ENCODE data around the gene NUP210.

The NUP210 gene

DNA sequence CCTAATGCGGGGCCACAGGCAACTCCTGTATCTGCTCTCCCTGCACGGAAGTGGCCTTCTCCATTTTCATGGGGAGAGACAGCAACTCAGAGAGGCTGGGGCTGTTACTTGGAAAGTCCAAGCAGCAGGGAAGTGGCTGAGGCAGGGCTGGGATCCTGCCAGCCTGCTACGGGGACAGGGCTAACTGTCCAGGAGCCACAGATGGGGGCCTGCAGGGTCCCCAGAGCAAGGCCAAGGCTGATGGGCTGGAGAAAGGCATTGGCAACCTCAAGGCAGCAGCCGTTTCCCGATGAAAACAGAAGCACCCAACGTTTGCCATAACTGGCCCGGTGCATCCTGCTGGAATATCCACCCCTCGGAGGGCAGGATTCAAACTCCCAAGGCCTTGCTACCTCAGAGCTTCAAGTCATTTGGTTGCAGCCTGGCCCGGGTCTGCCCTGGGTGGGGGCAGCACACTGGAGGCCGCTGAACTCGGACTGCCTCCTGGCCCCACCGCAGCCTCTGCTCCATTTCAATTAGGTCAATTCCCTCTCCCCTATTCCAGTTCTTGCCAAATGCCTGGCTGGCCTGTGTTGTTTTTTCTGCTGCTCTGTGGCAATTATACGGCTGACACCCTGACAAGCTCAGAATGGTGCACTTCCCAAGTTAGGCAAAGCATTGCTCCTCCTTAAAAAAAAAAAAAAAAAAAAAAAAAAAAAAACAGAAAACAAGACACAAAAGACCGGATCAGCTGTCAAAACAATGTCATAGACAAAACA, 143.5 kb downstream of the NUP210 start:
- TF ChIP-seq, protein P1, sequence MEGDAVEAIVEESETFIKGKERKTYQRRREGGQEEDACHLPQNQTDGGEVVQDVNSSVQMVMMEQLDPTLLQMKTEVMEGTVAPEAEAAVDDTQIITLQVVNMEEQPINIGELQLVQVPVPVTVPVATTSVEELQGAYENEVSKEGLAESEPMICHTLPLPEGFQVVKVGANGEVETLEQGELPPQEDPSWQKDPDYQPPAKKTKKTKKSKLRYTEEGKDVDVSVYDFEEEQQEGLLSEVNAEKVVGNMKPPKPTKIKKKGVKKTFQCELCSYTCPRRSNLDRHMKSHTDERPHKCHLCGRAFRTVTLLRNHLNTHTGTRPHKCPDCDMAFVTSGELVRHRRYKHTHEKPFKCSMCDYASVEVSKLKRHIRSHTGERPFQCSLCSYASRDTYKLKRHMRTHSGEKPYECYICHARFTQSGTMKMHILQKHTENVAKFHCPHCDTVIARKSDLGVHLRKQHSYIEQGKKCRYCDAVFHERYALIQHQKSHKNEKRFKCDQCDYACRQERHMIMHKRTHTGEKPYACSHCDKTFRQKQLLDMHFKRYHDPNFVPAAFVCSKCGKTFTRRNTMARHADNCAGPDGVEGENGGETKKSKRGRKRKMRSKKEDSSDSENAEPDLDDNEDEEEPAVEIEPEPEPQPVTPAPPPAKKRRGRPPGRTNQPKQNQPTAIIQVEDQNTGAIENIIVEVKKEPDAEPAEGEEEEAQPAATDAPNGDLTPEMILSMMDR (IDR thresholded peaks at IDR 0.05; ENCODE audit: low read depth, low read length): no peak
- H3K36me3 ChIP-seq: no peaks in the 10 kb centered on the region; the same call in 1 of the 2 replicates
- H3K27me3 ChIP-seq (ENCODE audit: insufficient read depth, low read depth, severe bottlenecking): no peaks in the 10 kb centered on the region
- H3K27ac ChIP-seq: peak overlapping the region; percentile 29; the same call in 1 of the 2 replicates
- H3K9me3 ChIP-seq (ENCODE audit: severe bottlenecking): no peaks in the 10 kb centered on the region
- DNase-seq: no peak
- no peak overlapping the region for H3K4me3 ChIP-seq (ENCODE audit: low read depth, low read length)

DNA sequence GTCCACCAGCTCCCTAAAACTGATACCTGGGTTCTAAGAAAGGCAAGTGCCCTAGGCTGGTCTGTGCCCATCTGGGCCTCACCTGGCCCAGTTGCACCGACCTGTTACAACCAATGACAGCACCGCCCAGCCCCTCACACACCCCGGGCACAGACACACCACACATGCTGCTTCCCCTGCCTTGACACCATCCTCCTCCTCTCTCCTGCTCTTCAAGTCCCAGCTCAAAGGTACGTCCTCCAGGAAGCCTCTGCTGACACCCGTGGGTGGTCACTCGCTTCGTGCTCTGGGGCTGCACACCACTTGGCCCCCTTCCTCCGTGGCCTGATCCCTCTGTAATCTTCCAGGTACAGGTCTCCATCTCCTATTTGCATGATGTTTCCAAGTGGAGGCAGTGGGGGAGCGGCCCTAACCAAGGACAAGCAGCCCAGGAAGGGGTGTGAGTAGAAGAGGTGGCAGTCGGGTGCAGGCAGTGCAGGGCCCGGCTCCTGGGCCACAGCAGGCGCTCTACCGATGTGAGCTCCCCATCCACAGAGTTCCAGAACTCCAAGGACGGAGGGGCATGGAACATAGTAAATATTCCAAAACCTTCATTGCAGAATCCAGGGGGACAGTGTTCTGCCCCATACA, 144.6 kb downstream of the NUP210 start:
- Histone ChIP-seq H3K36me3 (no peaks in the 10 kb centered on the region; the same call in 1 of the 2 replicates), H3K4me3 (ENCODE audit: low read depth, low read length) (no peak overlapping the region), H3K27ac (no peak overlapping the region), H3K9me3 (ENCODE audit: severe bottlenecking) (no peaks in the 10 kb centered on the region), H3K27me3 (ENCODE audit: insufficient read depth, low read depth, severe bottlenecking) (no peaks in the 10 kb centered on the region)
- no peak for DNase-seq
- TF ChIP-seq, protein P1 (IDR thresholded peaks at IDR 0.05; ENCODE audit: low read depth, low read length): no peak

DNA sequence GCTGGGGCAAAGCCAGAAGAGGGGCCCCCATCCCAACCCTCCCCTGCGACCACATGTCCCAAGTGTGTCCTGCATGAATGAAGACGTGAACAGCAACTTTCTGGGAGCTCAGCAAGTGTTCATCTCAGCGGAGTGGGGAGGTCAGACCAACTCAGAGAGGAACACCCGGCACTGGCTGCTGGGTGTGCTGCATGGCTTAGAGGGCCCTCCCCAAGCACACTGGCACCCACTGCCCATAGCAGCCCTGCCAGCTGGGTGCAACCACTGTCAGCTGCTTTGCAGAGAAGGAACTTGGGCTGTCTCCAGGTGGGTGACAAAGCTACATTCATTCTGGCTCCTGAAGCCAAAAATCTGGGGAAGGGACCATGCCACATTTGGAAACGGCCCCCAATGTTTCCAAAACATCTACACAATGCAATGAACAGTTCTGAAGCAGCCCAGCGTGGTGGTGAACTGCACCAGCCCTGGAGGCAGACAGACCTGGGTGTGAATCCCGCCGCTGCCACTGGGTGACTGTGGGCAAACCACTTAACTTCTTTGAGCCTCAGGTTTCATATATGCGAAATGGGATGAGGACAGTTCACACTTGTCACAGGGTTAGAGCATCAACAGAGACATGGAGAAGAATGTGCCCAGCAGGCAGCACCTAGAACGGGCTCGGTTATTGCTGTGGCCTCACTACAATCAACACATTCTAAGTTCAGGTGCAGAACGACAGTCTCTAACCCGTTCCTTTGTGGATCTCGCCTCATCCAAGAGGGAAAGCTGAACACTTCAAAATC, 145.4 kb downstream of the NUP210 start:
- TF ChIP-seq, protein P1 (IDR thresholded peaks at IDR 0.05; ENCODE audit: low read depth, low read length): no peak
- DNase-seq: no peak
- Histone ChIP-seq H3K36me3 (no peaks in the 10 kb centered on the region; the same call in 1 of the 2 replicates), H3K9me3 (ENCODE audit: severe bottlenecking) (peaks cover 2% of the 10 kb centered on the region), H3K27ac (no peak overlapping the region), H3K27me3 (ENCODE audit: insufficient read depth, low read depth, severe bottlenecking) (no peaks in the 10 kb centered on the region), H3K4me3 (ENCODE audit: low read depth, low read length) (no peak overlapping the region)

DNA sequence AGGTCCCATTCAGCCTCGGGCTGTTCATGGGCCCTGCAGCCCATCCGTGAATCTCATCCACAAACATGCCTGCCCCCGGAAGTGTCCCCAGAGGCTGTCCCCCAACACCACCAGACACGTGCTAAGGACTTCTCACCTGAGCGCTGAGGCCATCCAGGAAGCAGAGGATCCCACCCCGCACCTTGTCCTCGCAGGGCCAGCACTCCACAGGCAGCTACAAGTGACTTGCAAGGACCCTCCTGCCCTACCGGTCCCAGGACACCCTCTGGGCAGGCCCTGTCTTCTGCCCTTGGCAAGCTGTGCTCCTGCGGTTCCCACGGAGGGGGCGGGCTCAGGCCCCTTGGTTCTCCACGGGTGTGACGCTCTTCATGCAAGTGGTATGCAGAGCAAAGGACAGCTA, 146.0 kb downstream of the NUP210 start:
- TF ChIP-seq, protein P1 (IDR thresholded peaks at IDR 0.05; ENCODE audit: low read depth, low read length): no peak
- no peaks in the 10 kb centered on the region for H3K27me3 ChIP-seq (ENCODE audit: insufficient read depth, low read depth, severe bottlenecking)

DNA sequence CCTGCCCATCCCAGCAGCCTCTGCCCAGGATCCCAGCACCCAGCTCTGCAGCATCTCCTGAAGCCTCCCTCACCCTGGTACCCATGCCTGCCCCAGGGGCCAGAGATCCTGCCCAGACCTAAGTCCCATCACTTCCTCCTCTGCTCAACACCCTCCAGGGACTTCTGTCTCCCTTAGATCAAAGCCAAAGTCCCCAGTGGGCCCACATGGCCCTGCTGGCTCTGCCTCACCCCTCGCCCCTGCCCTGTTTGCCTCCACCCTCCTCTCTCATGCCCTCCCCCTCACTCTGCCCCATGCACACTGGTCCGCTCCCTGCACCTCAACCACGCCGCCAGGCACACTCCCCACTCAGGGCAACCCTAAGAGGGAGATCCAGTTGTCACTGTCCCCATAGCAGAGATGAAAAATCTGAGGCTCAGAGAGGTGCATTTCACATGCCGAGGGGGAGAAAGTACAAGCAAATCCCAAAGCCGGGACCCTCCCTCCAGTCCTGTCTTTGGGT, 146.5 kb downstream of the NUP210 start:
- Histone ChIP-seq H3K27ac (no peak overlapping the region), H3K9me3 (ENCODE audit: severe bottlenecking) (peaks cover 2% of the 10 kb centered on the region), H3K36me3 (no peaks in the 10 kb centered on the region; the same call in 1 of the 2 replicates), H3K4me3 (ENCODE audit: low read depth, low read length) (no peak overlapping the region), H3K27me3 (ENCODE audit: insufficient read depth, low read depth, severe bottlenecking) (no peaks in the 10 kb centered on the region)
- DNase-seq: no peak
- TF ChIP-seq, protein P1 (IDR thresholded peaks at IDR 0.05; ENCODE audit: low read depth, low read length): no peak

More for the DNA sequence above, 146.0 kb downstream of the NUP210 start:
- Histone ChIP-seq H3K36me3 (no peaks in the 10 kb centered on the region; the same call in 1 of the 2 replicates), H3K9me3 (ENCODE audit: severe bottlenecking) (peaks cover 2% of the 10 kb centered on the region), H3K27ac (no peak overlapping the region), H3K4me3 (ENCODE audit: low read depth, low read length) (no peak overlapping the region)
- DNase-seq: no peak
